DMS 273 (cell line): ENCODE measurements around the gene UGT2B17.

ENCODE experiments used
- DNase-seq: peaks from one replicate; lab custom pipeline; 2025; ENCODE audit not compliant: unreplicated experiment; lab: John Stamatoyannopoulos, UW

Gene UGT2B17

GRCh38 chr4:68490826-68491457 lies 85.2 kb downstream of the UGT2B17 start:
- DNase-seq = peak; percentile 0

- DNase-seq = no peak
These were observed 86.8 kb downstream of the UGT2B17 start for GRCh38 chr4:68489338-68489737.
